ENCODE results near the gene TFG. TPM values are rescaled to one million over a fixed set of nuclear protein-coding genes. Genes with fewer than 3 reads are reported as not detected.

TFG gene
- total RNA-seq, 1 donor from 2014 or later, result 148 TPM

DNA sequence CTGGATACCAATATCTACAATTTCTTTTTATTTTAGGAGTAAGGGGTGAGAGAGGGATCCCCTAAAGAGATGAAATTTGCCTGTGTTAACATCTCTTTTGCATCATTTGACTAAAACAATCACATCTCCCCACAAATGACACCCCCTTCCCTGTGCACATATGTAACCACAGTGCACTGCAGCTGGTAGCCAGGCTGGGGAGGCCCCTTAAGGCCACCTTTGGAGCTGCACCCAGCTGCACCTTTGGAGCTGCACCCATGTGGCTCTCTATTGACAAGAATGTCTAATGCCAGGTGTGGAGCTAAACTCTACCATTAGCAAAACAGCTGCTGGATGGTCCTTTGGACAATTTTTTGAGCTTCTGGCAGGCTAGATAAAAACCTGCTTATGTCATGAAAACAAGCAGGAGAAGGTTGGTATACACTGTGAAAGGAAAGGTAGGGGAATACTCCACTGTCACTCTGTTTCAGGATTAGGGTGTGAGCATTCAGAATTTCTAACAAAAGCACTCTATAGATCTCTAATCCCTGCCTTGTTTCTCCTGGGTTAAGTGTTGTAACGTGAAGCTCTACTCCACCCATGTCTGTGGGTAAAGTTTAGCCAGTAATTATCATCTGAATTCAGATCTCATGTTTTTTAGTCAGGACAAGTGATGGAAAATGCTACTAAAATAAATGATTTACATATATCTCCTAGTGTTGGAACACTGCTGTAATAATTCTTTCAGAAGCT, 52.1 kb downstream of the TFG start:
- Mint-ChIP-seq H3K36me3 (ENCODE audit: low read depth) (peaks cover 3% of the 10 kb centered on the region), H3K9me3 (ENCODE audit: low read depth) (no peaks in the 10 kb centered on the region), H3K27ac (ENCODE audit: unreplicated experiment) (no peak overlapping the region), H3K27me3 (ENCODE audit: low read depth) (no peaks in the 10 kb centered on the region), H3K4me1 (ENCODE audit: low read depth) (peaks cover 12% of the 10 kb centered on the region), H3K4me3 (ENCODE audit: unreplicated experiment) (no peak overlapping the region)
- DNase-seq (ENCODE audit: low spot score), result no peak
- TF ChIP-seq, protein P1, sequence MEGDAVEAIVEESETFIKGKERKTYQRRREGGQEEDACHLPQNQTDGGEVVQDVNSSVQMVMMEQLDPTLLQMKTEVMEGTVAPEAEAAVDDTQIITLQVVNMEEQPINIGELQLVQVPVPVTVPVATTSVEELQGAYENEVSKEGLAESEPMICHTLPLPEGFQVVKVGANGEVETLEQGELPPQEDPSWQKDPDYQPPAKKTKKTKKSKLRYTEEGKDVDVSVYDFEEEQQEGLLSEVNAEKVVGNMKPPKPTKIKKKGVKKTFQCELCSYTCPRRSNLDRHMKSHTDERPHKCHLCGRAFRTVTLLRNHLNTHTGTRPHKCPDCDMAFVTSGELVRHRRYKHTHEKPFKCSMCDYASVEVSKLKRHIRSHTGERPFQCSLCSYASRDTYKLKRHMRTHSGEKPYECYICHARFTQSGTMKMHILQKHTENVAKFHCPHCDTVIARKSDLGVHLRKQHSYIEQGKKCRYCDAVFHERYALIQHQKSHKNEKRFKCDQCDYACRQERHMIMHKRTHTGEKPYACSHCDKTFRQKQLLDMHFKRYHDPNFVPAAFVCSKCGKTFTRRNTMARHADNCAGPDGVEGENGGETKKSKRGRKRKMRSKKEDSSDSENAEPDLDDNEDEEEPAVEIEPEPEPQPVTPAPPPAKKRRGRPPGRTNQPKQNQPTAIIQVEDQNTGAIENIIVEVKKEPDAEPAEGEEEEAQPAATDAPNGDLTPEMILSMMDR (IDR thresholded peaks at IDR 0.05), result peak; percentile 32

GRCh38 chr3:100761951-100762350, 52.7 kb downstream of the TFG start:
- TF ChIP-seq, protein P1 (IDR thresholded peaks at IDR 0.05), result no peak
- H3K27me3 Mint-ChIP-seq (ENCODE audit: low read depth), result no peaks in the 10 kb centered on the region
- no peaks in the 10 kb centered on the region for H3K9me3 Mint-ChIP-seq (ENCODE audit: low read depth)
- H3K36me3 Mint-ChIP-seq (ENCODE audit: low read depth), result peaks cover 3% of the 10 kb centered on the region
- DNase-seq (ENCODE audit: low spot score), result no peak
- peaks cover 12% of the 10 kb centered on the region for H3K4me1 Mint-ChIP-seq (ENCODE audit: low read depth)
- no peak overlapping the region for H3K4me3 Mint-ChIP-seq (ENCODE audit: unreplicated experiment)
- H3K27ac Mint-ChIP-seq (ENCODE audit: unreplicated experiment), result no peak overlapping the region

DNA sequence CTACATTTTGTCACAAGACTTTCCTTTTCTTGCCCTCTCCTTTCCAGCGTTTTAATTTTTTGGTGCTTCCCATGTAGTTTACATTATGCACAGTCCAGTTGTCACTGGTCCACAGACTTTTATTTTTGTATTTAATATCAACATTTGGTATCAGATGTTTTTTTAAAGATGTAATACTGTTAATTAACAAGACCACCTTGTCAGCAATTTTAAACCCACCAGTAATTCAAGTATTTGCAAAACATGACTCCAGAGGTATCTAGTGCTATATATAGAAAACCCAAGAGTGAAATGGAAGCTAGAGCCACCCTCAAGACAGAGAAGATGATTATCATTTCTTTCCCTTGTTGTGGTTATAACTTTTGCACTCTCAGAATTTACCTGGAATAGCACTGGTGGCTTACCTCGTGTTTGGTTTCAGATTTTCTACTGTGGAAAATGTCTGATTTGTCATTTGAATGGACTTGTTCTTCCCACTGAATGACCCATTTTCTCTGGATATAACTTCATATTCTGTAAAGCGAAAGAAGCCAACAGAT, 56.2 kb downstream of the TFG start:
- Mint-ChIP-seq H3K27me3 (ENCODE audit: low read depth) (no peaks in the 10 kb centered on the region), H3K4me1 (ENCODE audit: low read depth) (no peaks in the 10 kb centered on the region), H3K9me3 (ENCODE audit: low read depth) (no peaks in the 10 kb centered on the region), H3K4me3 (ENCODE audit: unreplicated experiment) (no peak overlapping the region), H3K27ac (ENCODE audit: unreplicated experiment) (no peak overlapping the region), H3K36me3 (ENCODE audit: low read depth) (peaks cover 4% of the 10 kb centered on the region)
- TF ChIP-seq, protein P1 (IDR thresholded peaks at IDR 0.05), result no peak
- DNase-seq (ENCODE audit: low spot score), result no peak

DNA sequence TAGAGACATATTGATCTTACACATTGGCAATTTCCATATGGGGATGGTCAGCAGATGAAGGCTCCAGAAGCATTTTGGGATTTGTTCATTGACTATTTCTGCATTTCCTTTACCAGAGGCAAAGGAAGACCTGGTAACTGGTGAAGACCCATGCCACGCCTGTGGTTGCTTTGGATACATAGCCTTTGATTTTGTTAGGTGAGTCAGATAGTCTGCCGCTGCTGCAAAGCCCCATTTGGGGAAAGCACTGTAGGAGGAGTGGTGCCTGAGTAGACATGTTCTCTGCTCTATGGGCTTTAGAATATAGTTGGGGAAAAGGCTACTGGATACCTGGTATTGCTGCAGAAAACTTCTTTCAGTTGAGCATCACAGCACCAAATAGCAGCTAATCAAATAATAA, 56.8 kb downstream of the TFG start:
- no peaks in the 10 kb centered on the region for H3K27me3 Mint-ChIP-seq (ENCODE audit: low read depth)
- no peak overlapping the region for H3K27ac Mint-ChIP-seq (ENCODE audit: unreplicated experiment)
- no peak for DNase-seq (ENCODE audit: low spot score)
- TF ChIP-seq, protein P1 (IDR thresholded peaks at IDR 0.05), result no peak
- no peaks in the 10 kb centered on the region for H3K4me1 Mint-ChIP-seq (ENCODE audit: low read depth)
- no peak overlapping the region for H3K4me3 Mint-ChIP-seq (ENCODE audit: unreplicated experiment)
- H3K36me3 Mint-ChIP-seq (ENCODE audit: low read depth), result peaks cover 4% of the 10 kb centered on the region
- no peaks in the 10 kb centered on the region for H3K9me3 Mint-ChIP-seq (ENCODE audit: low read depth)

- no peaks in the 10 kb centered on the region for H3K4me1 Mint-ChIP-seq (ENCODE audit: low read depth)
- H3K4me3 Mint-ChIP-seq (ENCODE audit: unreplicated experiment), result no peak overlapping the region
- DNase-seq (ENCODE audit: low spot score), result no peak
- no peaks in the 10 kb centered on the region for H3K27me3 Mint-ChIP-seq (ENCODE audit: low read depth)
- peaks cover 3% of the 10 kb centered on the region for H3K36me3 Mint-ChIP-seq (ENCODE audit: low read depth)
- H3K9me3 Mint-ChIP-seq (ENCODE audit: low read depth), result peaks cover 2% of the 10 kb centered on the region
- TF ChIP-seq, protein P1 (IDR thresholded peaks at IDR 0.05), result no peak
- no peak overlapping the region for H3K27ac Mint-ChIP-seq (ENCODE audit: unreplicated experiment)
Observed at GRCh38 chr3:100769693-100770092, 60.4 kb downstream of the TFG start.

Measured in chondrocyte (in vitro differentiated cells).